A204.1 (cell line): Measurements from ENCODE around the gene TEF.

ENCODE experiments used
- FAIRE-seq: peaks from 2 replicates; lab custom pipeline; 2012; peaks lifted over from hg19 to GRCh38; lab: Jason Lieb, UNC

The TEF gene

GRCh38 chr22:41354979-41355378, 26.8 kb upstream of the TEF start:
- FAIRE-seq: no peak

GRCh38 chr22:41355895-41356294, 25.8 kb upstream of the TEF start:
- no peak for FAIRE-seq

GRCh38 chr22:41356430-41357028, 25.2 kb upstream of the TEF start:
- FAIRE-seq: no peak

- FAIRE-seq: no peak
Observed at GRCh38 chr22:41357191-41357590, 24.6 kb upstream of the TEF start.

GRCh38 chr22:41358927-41359326, 22.8 kb upstream of the TEF start:
- FAIRE-seq: no peak

- no peak for FAIRE-seq
Observed at GRCh38 chr22:41359376-41359775, 22.4 kb upstream of the TEF start.

- FAIRE-seq: no peak
Observed at GRCh38 chr22:41360126-41360525, 21.6 kb upstream of the TEF start.

GRCh38 chr22:41361716-41362310, 19.9 kb upstream of the TEF start:
- no peak for FAIRE-seq

GRCh38 chr22:41362615-41363014, 19.1 kb upstream of the TEF start:
- FAIRE-seq: no peak

GRCh38 chr22:41364233-41364632, 17.5 kb upstream of the TEF start:
- no peak for FAIRE-seq

- FAIRE-seq: no peak
Observed at GRCh38 chr22:41364955-41365354, 16.8 kb upstream of the TEF start.

- FAIRE-seq: no peak
Observed at GRCh38 chr22:41365425-41365824, 16.3 kb upstream of the TEF start.

- FAIRE-seq: no peak
Observed at GRCh38 chr22:41366323-41367029, 15.3 kb upstream of the TEF start.

GRCh38 chr22:41367039-41367679, 14.6 kb upstream of the TEF start:
- FAIRE-seq: no peak

- no peak for FAIRE-seq
Observed at GRCh38 chr22:41367680-41368542, 13.8 kb upstream of the TEF start.

- FAIRE-seq: no peak
Observed at GRCh38 chr22:41368543-41369423, 13.0 kb upstream of the TEF start.

- FAIRE-seq: no peak
Observed at GRCh38 chr22:41369424-41369745, 12.4 kb upstream of the TEF start.

GRCh38 chr22:41369837-41370236, 11.9 kb upstream of the TEF start:
- no peak for FAIRE-seq

- FAIRE-seq: no peak
Observed at GRCh38 chr22:41377846-41378245, 3.9 kb upstream of the TEF start.

GRCh38 chr22:41380993-41381328, 781 bp upstream of the TEF start:
- FAIRE-seq: no peak

- no peak for FAIRE-seq
Observed at GRCh38 chr22:41382098-41382578, 396 bp downstream of the TEF start.

GRCh38 chr22:41382610-41383009, 868 bp downstream of the TEF start:
- FAIRE-seq: no peak
